ENCODE results near the gene TBX2. TPM values are rescaled to one million over a fixed set of nuclear protein-coding genes. Genes with fewer than 3 reads are reported as not detected.

TBX2 gene
- total and polyA plus RNA-seq, 2 donors (not counting 1 experiment from before 2014, with no cell fraction given), result 40.5 to 148 TPM

DNA sequence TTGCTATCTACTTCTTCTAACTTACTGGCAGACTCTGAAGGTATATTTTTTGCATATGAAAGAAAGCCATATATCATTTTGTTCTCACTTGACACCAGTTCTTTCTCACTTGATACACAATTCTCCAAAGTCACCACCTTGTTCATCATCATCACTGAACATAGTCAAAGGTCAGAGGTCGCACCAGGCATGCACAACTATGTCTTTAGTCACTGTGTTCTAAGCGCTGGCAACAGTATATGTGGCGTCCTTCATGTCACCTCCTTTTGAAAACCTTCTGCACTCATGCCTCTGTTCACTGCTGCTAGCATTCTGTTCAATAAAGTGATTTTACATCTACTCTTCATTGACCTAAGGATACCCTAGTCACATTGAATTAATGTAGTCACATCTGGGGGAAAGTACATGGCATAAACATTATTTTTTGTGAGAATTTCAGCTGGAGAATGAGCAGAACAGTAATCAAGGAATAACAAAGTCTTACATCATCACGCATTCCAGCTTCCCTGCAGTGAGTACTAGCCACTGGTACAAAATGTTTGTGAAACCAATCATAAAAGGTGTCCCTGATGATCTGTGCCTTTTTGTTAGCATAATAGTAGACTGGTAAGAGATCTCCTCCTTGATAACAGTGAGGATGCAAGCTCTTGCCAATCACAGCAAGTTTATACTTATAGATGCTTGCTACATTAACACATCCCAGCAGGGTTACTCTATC, 32.1 kb downstream of the TBX2 start:
- TF ChIP-seq, protein P1, sequence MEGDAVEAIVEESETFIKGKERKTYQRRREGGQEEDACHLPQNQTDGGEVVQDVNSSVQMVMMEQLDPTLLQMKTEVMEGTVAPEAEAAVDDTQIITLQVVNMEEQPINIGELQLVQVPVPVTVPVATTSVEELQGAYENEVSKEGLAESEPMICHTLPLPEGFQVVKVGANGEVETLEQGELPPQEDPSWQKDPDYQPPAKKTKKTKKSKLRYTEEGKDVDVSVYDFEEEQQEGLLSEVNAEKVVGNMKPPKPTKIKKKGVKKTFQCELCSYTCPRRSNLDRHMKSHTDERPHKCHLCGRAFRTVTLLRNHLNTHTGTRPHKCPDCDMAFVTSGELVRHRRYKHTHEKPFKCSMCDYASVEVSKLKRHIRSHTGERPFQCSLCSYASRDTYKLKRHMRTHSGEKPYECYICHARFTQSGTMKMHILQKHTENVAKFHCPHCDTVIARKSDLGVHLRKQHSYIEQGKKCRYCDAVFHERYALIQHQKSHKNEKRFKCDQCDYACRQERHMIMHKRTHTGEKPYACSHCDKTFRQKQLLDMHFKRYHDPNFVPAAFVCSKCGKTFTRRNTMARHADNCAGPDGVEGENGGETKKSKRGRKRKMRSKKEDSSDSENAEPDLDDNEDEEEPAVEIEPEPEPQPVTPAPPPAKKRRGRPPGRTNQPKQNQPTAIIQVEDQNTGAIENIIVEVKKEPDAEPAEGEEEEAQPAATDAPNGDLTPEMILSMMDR (conservative IDR thresholded peaks at IDR 0.05 in 1 of 2, IDR thresholded peaks at IDR 0.05 in 1 of 2; ENCODE audit: low read depth in 1 of 2, low read length in 2 of 2), result no peak
- no peak for TF ChIP-seq EZH2 (IDR thresholded peaks at IDR 0.05; ENCODE audit: low read length, missing control alignments)
- no peak overlapping the region for H3K9ac ChIP-seq (ENCODE audit: insufficient read depth, low read length)
- H3K4me3 ChIP-seq (replicated peaks in 1 of 4; ENCODE audit: control extremely low read depth in 1 of 4, insufficient read depth in 1 of 4, low read depth in 3 of 4, low read length in 4 of 4), result no peak overlapping the region
- DNase-seq (ENCODE audit: low read depth in 2 of 2), result peak; percentile 27 to 89
- no peak overlapping the region for H2AFZ ChIP-seq (ENCODE audit: low read length)
- no peak overlapping the region for H3K27ac ChIP-seq (ENCODE audit: insufficient read depth, low read length)
- H4K20me1 ChIP-seq (ENCODE audit: control insufficient read depth, extremely low read depth, insufficient read depth, low read length), result no peaks in the 10 kb centered on the region
- peaks cover 3% of the 10 kb centered on the region for H3K4me1 ChIP-seq (ENCODE audit: control insufficient read depth, extremely low read depth, insufficient read depth, low read length)
- H3K79me2 ChIP-seq (ENCODE audit: control insufficient read depth, insufficient read depth, low read length), result no peaks in the 10 kb centered on the region
- no peak overlapping the region for H3K4me2 ChIP-seq (ENCODE audit: extremely low read depth, insufficient read depth, low read length)
- no peaks in the 10 kb centered on the region for H3K27me3 ChIP-seq (ENCODE audit: control insufficient read depth, insufficient read depth, low read length)
- H3K36me3 ChIP-seq (ENCODE audit: control insufficient read depth, insufficient read depth, low read length), result no peaks in the 10 kb centered on the region
- H3K9me3 ChIP-seq (ENCODE audit: control insufficient read depth, insufficient read depth, low read depth, low read length), result no peaks in the 10 kb centered on the region

DNA sequence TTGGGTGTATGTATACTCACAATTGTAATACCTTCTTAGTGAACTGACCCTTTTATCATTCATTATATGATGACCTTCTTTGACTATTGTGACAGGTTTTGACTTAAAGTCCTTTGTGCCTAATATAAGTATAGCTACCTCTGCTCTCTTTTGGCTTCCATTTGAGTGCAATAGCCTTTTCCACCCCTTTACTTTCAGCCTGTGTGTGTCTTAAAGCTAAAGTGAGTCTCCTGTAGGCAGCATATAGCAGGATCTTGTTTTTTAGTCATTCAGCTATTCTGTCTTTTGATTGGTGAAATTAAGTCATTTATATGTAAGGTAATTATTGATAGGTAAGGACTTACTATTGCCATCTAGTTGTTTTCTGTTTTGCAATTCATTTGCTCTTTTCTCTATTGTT, 36.6 kb downstream of the TBX2 start:
- Histone ChIP-seq H3K9me3 (ENCODE audit: control insufficient read depth, insufficient read depth, low read depth, low read length) (no peaks in the 10 kb centered on the region), H3K4me2 (ENCODE audit: extremely low read depth, insufficient read depth, low read length) (no peak overlapping the region), H3K4me1 (ENCODE audit: control insufficient read depth, extremely low read depth, insufficient read depth, low read length) (peaks cover 3% of the 10 kb centered on the region), H3K36me3 (ENCODE audit: control insufficient read depth, insufficient read depth, low read length) (no peaks in the 10 kb centered on the region), H3K27me3 (ENCODE audit: control insufficient read depth, insufficient read depth, low read length) (peaks cover 5% of the 10 kb centered on the region), H3K4me3 (replicated peaks in 1 of 4; ENCODE audit: control extremely low read depth in 1 of 4, insufficient read depth in 1 of 4, low read depth in 3 of 4, low read length in 4 of 4) (no peak overlapping the region), H3K9ac (ENCODE audit: insufficient read depth, low read length) (no peak overlapping the region), H4K20me1 (ENCODE audit: control insufficient read depth, extremely low read depth, insufficient read depth, low read length) (no peaks in the 10 kb centered on the region), H3K79me2 (ENCODE audit: control insufficient read depth, insufficient read depth, low read length) (no peaks in the 10 kb centered on the region), H2AFZ (ENCODE audit: low read length) (no peak overlapping the region), H3K27ac (ENCODE audit: insufficient read depth, low read length) (no peak overlapping the region)
- no peak for TF ChIP-seq EZH2 (IDR thresholded peaks at IDR 0.05; ENCODE audit: low read length, missing control alignments)
- TF ChIP-seq, protein P1 (conservative IDR thresholded peaks at IDR 0.05 in 1 of 2, IDR thresholded peaks at IDR 0.05 in 1 of 2; ENCODE audit: low read depth in 1 of 2, low read length in 2 of 2), result no peak
- DNase-seq (ENCODE audit: low read depth in 2 of 2), result no peak

DNA sequence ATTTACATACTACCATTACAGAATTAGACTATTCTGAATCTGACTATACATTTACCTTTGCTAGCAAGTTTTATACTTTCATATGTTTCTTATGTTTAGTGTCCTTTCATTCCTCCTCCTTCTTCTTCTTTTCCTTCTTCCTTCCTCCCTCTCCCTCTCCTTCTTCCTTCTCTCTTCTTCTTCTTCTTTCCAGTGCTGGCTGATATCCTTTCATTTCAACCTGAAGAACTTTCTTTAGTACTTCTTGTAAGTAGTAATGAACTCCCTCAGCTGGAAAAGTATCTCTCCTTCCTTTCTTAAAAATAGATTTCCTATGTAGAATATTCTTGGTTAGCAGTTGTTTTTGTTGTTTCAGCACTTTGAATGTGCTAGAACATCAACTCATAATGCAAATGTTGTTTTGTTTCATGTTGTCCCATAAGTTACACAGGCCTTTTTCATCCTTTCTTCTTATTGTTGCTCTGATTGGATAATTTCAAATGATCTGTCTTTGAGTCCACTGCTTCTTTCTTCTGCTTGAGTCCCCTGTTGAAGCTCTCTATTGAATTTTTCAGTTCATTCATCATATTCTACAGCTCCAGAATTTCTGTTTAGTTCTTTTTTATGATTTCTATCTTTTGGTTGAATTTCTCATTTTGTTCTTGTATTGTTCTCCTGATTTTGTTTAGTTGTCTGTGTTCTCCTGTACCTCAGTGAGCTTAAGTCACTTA, 37.5 kb downstream of the TBX2 start:
- no peaks in the 10 kb centered on the region for H3K79me2 ChIP-seq (ENCODE audit: control insufficient read depth, insufficient read depth, low read length)
- peaks cover 3% of the 10 kb centered on the region for H3K4me1 ChIP-seq (ENCODE audit: control insufficient read depth, extremely low read depth, insufficient read depth, low read length)
- no peak overlapping the region for H3K4me3 ChIP-seq (replicated peaks in 1 of 4; ENCODE audit: control extremely low read depth in 1 of 4, insufficient read depth in 1 of 4, low read depth in 3 of 4, low read length in 4 of 4)

More for the DNA sequence above, 37.5 kb downstream of the TBX2 start:
- H3K36me3 ChIP-seq (ENCODE audit: control insufficient read depth, insufficient read depth, low read length), result no peaks in the 10 kb centered on the region
- no peak for DNase-seq (ENCODE audit: low read depth in 2 of 2)
- no peak overlapping the region for H3K4me2 ChIP-seq (ENCODE audit: extremely low read depth, insufficient read depth, low read length)
- H2AFZ ChIP-seq (ENCODE audit: low read length), result no peak overlapping the region
- H3K27me3 ChIP-seq (ENCODE audit: control insufficient read depth, insufficient read depth, low read length), result peaks cover 5% of the 10 kb centered on the region
- H4K20me1 ChIP-seq (ENCODE audit: control insufficient read depth, extremely low read depth, insufficient read depth, low read length), result no peaks in the 10 kb centered on the region
- no peak overlapping the region for H3K27ac ChIP-seq (ENCODE audit: insufficient read depth, low read length)
- TF ChIP-seq, protein P1 (conservative IDR thresholded peaks at IDR 0.05 in 1 of 2, IDR thresholded peaks at IDR 0.05 in 1 of 2; ENCODE audit: low read depth in 1 of 2, low read length in 2 of 2), result no peak
- no peak for TF ChIP-seq EZH2 (IDR thresholded peaks at IDR 0.05; ENCODE audit: low read length, missing control alignments)
- H3K9me3 ChIP-seq (ENCODE audit: control insufficient read depth, insufficient read depth, low read depth, low read length), result no peaks in the 10 kb centered on the region
- no peak overlapping the region for H3K9ac ChIP-seq (ENCODE audit: insufficient read depth, low read length)
